Measurements from ENCODE around the gene ARRDC3.
A peak's percentile ranks its signal among the peaks of the same experiment; 100 is the strongest.
"Not testable (repeated sequence)": the region's sequence is repeated elsewhere in the genome, so short reads cannot be mapped to it uniquely, and the experiment has no call there.

The ARRDC3 gene, protein sequence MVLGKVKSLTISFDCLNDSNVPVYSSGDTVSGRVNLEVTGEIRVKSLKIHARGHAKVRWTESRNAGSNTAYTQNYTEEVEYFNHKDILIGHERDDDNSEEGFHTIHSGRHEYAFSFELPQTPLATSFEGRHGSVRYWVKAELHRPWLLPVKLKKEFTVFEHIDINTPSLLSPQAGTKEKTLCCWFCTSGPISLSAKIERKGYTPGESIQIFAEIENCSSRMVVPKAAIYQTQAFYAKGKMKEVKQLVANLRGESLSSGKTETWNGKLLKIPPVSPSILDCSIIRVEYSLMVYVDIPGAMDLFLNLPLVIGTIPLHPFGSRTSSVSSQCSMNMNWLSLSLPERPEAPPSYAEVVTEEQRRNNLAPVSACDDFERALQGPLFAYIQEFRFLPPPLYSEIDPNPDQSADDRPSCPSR

DNA sequence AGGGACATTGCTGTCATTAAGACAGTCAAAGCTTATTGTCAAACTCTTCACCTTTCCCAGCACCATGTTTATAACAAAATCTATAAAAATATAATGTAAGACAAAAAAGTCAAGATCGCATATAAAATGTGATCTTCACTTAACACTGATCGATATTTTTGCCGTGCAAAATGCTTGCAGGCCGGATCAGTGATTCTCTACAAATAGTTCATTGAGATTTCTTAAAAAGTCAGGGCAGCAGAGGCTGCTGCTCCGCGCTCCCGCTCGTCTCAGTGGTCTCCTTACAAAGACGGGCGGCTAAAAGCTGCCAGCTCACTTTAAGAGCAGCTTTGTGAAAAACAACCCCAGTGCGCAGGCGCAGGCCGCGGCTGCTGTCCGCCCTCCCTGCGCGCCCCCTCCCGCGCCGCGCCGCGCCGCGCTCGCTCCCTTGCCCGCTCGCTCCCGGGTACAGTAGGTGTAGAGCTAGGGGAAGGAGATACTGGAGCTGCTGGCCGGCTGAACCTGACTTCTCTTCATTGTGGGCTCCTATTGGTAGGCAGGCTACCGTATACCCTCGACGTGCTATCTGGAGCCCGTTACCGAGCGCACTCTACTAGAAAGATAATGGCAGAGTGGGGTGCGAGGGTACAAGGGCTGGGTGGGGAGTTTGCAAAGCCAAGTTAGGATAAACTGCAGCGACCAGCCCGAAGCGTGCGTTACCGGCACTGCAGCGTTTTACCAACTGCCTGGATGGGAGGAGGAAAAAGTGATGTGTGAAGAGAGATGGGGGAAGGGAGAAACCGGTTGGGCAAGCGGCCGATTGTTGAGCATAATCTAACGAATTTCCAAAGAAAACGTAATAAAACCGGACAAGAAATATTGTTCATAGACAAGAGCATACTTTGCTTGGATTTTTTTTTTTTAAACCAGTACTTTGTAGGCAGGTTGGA lies at the start of gene ARRDC3:
Gene ARRDC3, minus strand, starts transcription at position 291 of the 929 bp plus-strand sequence. Its CDS starts 225 bp downstream, at position 66.
- peak; percentile 80 for DNase-seq

DNA sequence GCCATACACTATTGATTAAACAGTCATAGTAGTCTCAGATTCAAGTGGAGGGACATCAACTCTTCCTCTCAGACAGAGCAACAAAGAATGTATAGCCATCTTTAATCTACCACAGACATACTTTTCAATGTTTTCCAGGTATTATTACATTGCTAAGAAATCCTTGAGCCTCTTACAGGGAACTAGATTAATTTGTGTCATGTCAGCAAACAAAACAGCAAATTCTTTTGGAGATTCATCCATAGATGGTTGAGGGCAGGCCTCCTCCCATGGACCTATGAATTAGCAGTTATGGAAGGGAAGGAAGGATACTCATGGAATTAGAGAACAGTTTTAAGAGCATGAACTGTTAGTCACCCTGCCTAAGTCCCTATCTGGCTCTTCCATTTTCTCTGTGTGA lies 47.8 kb upstream of the ARRDC3 start:
- no peak for DNase-seq

- DNase-seq: no peak
These were observed 41.7 kb upstream of the ARRDC3 start for GRCh38 chr5:91424638-91425436.

- DNase-seq: no peak
These were observed 40.8 kb upstream of the ARRDC3 start for GRCh38 chr5:91423871-91424270.

GRCh38 chr5:91420879-91421278 lies 37.8 kb upstream of the ARRDC3 start:
- no peak for DNase-seq

DNA sequence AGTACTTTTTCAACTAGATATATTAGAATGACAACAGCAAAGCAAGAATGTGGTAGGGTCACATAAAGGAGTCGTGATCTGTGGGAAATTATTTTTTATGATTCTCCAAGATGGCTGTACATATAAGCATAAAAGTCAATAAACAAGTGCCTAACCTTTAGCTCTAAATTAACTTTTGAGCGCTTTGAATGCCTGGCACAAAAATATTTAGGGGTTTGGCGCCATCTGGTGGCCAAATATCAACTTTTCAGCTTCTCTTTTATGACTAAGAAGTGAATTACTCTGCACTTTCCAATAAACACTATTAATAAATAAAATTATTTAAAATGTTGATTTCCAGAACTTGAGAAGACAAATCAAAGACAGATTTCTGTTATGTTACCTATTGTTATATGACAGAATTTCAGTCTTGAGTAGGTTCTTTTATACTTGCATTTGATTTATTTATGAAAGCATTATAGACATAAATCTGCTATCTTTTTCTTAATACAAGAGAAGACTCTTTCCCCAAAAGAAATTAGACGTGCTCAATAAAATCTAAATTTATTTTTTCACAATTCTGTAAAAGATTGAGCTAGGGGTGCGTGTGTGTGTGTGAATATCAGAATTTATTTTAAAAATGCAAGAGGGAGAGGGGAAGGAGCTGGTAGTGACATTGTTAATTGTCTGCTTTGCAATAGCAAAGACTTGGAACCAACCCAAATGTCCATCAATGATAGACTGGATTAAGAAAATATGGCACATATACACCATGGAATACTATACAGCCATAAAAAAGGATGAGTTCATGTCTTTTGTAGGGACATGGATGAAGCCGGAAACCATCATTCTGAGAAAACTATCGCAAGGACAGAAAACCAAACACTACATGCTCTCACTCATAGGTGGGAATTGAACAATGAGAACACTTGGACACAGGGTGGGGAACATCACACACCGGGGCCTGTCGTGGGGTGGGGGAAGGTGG lies 36.7 kb upstream of the ARRDC3 start:
- no peak for DNase-seq

GRCh38 chr5:91419136-91419535 lies 36.0 kb upstream of the ARRDC3 start:
- DNase-seq: no peak

- DNase-seq: no peak
These were observed 35.0 kb upstream of the ARRDC3 start for GRCh38 chr5:91418158-91418557.

- no peak for DNase-seq
These were observed 34.1 kb upstream of the ARRDC3 start for GRCh38 chr5:91417219-91417618.

- DNase-seq: no peak
These were observed 33.4 kb upstream of the ARRDC3 start for GRCh38 chr5:91416491-91416890.

- no peak for DNase-seq
These were observed 26.2 kb upstream of the ARRDC3 start for GRCh38 chr5:91409304-91409703.

- no peak for DNase-seq
These were observed 25.6 kb upstream of the ARRDC3 start for GRCh38 chr5:91408710-91409109.

GRCh38 chr5:91407204-91407603 lies 24.1 kb upstream of the ARRDC3 start:
- DNase-seq: no peak

DNA sequence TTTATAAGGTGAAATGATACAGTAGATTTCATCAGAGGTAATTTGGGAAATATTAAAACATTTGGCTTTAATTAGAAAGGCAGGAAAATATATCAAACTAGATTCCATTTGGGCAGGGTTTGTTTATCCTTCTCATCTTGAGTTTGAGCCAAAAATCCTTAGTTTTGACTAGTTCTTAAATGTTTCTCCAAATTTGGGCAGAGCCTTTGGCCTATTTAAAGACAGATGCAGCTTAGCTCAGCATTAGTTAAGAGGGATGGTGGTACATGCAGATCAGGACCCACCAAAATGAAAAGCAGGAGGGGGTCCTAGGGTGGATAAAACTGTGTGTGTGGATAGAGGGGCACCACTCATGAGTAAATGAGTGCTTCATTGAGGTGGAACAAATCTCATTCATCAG lies 20.3 kb upstream of the ARRDC3 start:
- no peak for DNase-seq

- DNase-seq: no peak
These were observed 18.1 kb upstream of the ARRDC3 start for GRCh38 chr5:91401175-91401574.

- DNase-seq: no peak
These were observed 14.7 kb upstream of the ARRDC3 start for GRCh38 chr5:91397791-91398190.

DNA sequence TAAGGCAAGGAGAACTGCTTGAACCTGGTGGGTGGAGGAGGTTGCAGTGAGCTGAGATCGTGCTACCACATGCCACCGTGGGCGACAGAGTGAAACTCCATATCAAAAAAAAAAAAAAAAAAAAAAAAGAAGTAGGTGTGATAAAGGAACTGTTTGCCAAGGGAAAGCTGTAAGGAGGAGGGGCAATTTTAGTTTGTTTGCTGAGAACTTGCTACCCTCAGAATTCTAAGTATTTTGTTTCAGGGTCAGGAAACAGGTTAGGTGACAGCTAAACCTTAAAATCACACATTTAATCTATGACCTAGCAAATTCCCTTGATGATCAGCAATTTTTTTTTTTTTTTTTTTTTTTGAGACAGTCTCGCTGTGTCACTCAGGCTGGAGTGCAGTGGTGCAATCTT lies 7.2 kb upstream of the ARRDC3 start:
- no peak for DNase-seq

- DNase-seq: not testable (repeated sequence)
These were observed 6.4 kb upstream of the ARRDC3 start for GRCh38 chr5:91389555-91389954.

- no peak for DNase-seq
These were observed 5.2 kb upstream of the ARRDC3 start for GRCh38 chr5:91388362-91388761.

DNA sequence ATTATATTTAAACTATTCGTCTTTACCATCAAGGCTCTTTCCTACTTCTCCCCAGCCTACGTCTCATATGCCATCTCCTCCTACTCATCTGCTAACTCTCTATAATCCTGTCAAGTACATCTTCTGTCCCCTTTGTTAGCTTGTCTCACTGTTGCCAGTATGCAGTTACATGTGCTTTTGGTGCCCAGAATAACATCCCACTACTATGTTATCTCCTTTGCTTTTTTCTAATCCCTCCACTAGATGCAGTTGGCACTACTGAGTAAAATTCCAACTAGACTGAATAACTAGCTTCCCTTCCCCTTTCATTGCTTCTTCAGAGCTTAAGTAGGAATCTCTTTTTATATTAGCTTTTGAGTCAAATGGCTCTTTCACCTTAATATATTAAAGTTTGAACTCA lies 3.0 kb upstream of the ARRDC3 start:
- no peak for DNase-seq

GRCh38 chr5:91385596-91385995 lies 2.5 kb upstream of the ARRDC3 start:
- DNase-seq: not testable (repeated sequence)
